Dermis microvascular lymphatic vessel endothelial cell (primary cell): ENCODE results near the gene C19orf73. TPM values are rescaled to one million over a fixed set of nuclear protein-coding genes. Genes with fewer than 3 reads are reported as not detected.
A peak's percentile ranks its signal among the peaks of the same experiment; 100 is the strongest.

Experiments
- DNase-seq, 2 donors: peaks; one replicate each; pipeline versions ENCODE4 v3.0.0 to v3.0.0-alpha.2; 2010; ENCODE audit warnings: low read depth in 2 of 2
- total RNA-seq: library from RNA; depleted of rRNA; stranded (reverse); fragments of >200 nt; gene quantifications from 2 replicates; pipeline ENCODE4 v1.2.1, GENCODE V29; 2014

C19orf73 gene
- total RNA-seq, result 0.13 and 0.25 TPM in 2 replicates

GRCh38 chr19:49118565-49119410 is at the start of gene C19orf73:
TSS of gene C19orf73 (minus strand) at chr19:49119143. CDS start at chr19:49119022, 121 bp downstream.
- peak; percentile 81 to 95 for DNase-seq

- DNase-seq, result no peak
These were observed 49.5 kb upstream of the C19orf73 start for GRCh38 chr19:49168421-49168820.

GRCh38 chr19:49167857-49168409 is 49.0 kb upstream of the C19orf73 start:
- DNase-seq, result no peak

- peak in 1 of 2 donors; percentile 30 for DNase-seq
These were observed 46.9 kb upstream of the C19orf73 start for GRCh38 chr19:49165865-49166301.

GRCh38 chr19:49165111-49165750 is 46.3 kb upstream of the C19orf73 start:
- peak; percentile 83 to 88 for DNase-seq

- DNase-seq, result peak in 1 of 2 donors; percentile 77
These were observed 43.0 kb upstream of the C19orf73 start for GRCh38 chr19:49161987-49162386.

- DNase-seq, result no peak
These were observed 41.7 kb upstream of the C19orf73 start for GRCh38 chr19:49160450-49161189.

GRCh38 chr19:49157445-49158224 is 38.7 kb upstream of the C19orf73 start, which contains the start of gene TRPM4:
TSS of gene TRPM4 (plus strand) at chr19:49157792. CDS start at chr19:49157867, 75 bp downstream.
- peak in 1 of 2 donors; percentile 72 for DNase-seq

GRCh38 chr19:49155820-49156346 is 36.9 kb upstream of the C19orf73 start:
- no peak for DNase-seq

- DNase-seq, result no peak
These were observed 36.3 kb upstream of the C19orf73 start, which contains the start of gene HRC for GRCh38 chr19:49155005-49155819. TSS of gene HRC (minus strand) at chr19:49155396. CDS start at chr19:49155237, 159 bp downstream.

- DNase-seq, result no peak
These were observed 35.3 kb upstream of the C19orf73 start for GRCh38 chr19:49154279-49154678.

- DNase-seq, result no peak
These were observed 34.3 kb upstream of the C19orf73 start for GRCh38 chr19:49153167-49153809.

GRCh38 chr19:49152119-49152550 is 33.2 kb upstream of the C19orf73 start:
- DNase-seq, result no peak

GRCh38 chr19:49151267-49152118 is 32.5 kb upstream of the C19orf73 start:
- DNase-seq, result peak in 1 of 2 donors; percentile 21

- no peak for DNase-seq
These were observed 32.0 kb upstream of the C19orf73 start for GRCh38 chr19:49150944-49151243.

GRCh38 chr19:49150106-49150943 is 31.4 kb upstream of the C19orf73 start:
- DNase-seq, result peak; percentile 51 to 76

GRCh38 chr19:49149652-49150105 is 30.7 kb upstream of the C19orf73 start:
- peak; percentile 83 to 85 for DNase-seq
